ENCODE measurements around the gene CDH23.

DNA sequence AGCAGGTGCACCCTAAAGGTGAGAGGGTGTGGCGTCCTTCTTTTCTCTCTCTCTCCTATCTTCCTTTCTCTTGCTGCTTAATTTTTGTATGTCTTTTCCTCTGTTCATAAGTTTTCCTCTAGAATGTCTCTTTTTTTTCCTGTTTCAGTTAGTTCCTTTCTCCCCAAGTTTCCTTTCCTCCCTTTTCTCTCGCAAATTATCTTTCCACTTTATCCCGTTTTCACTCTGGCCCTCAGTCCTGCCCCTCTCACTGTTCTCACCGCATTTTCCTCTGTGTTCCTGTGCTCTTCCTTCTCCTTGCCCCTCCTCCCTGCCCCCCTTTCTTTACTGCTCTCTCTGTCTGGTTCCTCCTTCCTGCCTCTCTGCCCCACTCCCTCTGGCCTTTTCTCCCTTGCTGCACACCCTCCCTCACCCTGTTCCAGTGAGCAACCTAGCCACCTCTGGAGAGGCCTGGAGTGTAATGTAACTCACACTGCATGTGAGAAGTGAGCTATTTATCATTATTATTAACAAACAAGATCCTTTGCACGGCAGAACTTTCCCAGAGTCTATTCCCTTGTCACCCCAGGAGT, 164.4 kb downstream of the CDH23 start:
- TF ChIP-seq CTCF (IDR thresholded peaks at IDR 0.05) (no peak), ZNF138 (CRISPR knock-in tag; conservative IDR thresholded peaks at IDR 0.05) (no peak), ZBTB43 (CRISPR knock-in tag; IDR thresholded peaks at IDR 0.05) (no peak)

Data from WTC11 (cell line).